Effector memory CD4-positive, alpha-beta T cell (primary cell): Measurements from ENCODE around the gene CLEC16A.

ENCODE experiments used
- DNase-seq, 3 donors: peaks; one replicate each; pipeline ENCODE4 v3.0.0-alpha.2; 2020
- H3K27ac ChIP-seq: 2 replicates; pipeline ENCODE4 v1.7.0; 2013; ENCODE audit warnings: mild to moderate bottlenecking, low read length, moderate library complexity; ENCODE audit not compliant: insufficient read depth, poor library complexity, severe bottlenecking
- H3K27me3 ChIP-seq: replicated peaks from 2 replicates; pipeline ENCODE4 v1.7.0; 2013; ENCODE audit warnings: mild to moderate bottlenecking, low read length; ENCODE audit not compliant: insufficient read depth, control insufficient read depth, poor library complexity, severe bottlenecking
- H3K36me3 ChIP-seq: 2 replicates; pipeline ENCODE4 v1.7.0; 2013; ENCODE audit warnings: mild to moderate bottlenecking, low read length, moderate library complexity; ENCODE audit not compliant: control insufficient read depth, insufficient read depth
- H3K4me1 ChIP-seq: 2 replicates; pipeline ENCODE4 v1.7.0; 2013; ENCODE audit warnings: low read length, mild to moderate bottlenecking; ENCODE audit not compliant: control insufficient read depth, insufficient read depth, poor library complexity, severe bottlenecking
- H3K4me3 ChIP-seq: 2 replicates; pipeline ENCODE4 v1.7.0; 2013; ENCODE audit warnings: low read length, low read depth, mild to moderate bottlenecking; ENCODE audit not compliant: insufficient read depth, poor library complexity, severe bottlenecking
- H3K9me3 ChIP-seq: 2 replicates; pipeline ENCODE4 v1.7.0; 2013; ENCODE audit warnings: mild to moderate bottlenecking, low read length, moderate library complexity; ENCODE audit not compliant: control insufficient read depth

Gene CLEC16A

DNA sequence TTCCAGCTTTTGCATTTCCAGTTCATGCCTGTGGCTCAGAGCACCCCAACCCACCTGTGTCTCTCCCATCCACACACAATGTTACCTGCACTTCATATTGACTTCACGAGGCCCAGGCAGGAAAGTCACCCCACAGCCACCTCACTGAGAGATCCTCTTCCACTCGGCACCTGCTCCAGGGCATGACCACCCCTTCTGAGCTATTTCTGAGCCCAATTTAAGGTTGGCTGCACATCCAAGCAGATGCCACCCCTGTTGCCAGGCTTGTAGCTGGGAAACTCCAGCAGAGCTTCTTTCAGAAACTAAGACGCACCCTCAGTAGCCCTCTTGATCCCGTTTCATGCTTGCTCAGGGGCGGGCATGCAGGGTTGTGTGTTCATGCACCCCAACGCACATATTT, 223.2 kb downstream of the CLEC16A start:
- H3K36me3 ChIP-seq = peaks cover 22% of the 10 kb centered on the region
- no peaks in the 10 kb centered on the region for H3K27me3 ChIP-seq
- no peak for DNase-seq
- H3K27ac ChIP-seq = no peak overlapping the region
- H3K4me1 ChIP-seq = no peaks in the 10 kb centered on the region
- no peak overlapping the region for H3K4me3 ChIP-seq
- H3K9me3 ChIP-seq = no peaks in the 10 kb centered on the region

GRCh38 chr16:11168386-11169051, 224.2 kb downstream of the CLEC16A start:
- H3K36me3 ChIP-seq = peaks cover 22% of the 10 kb centered on the region

GRCh38 chr16:11169641-11170040, 225.3 kb downstream of the CLEC16A start:
- no peaks in the 10 kb centered on the region for H3K9me3 ChIP-seq
- peaks cover 22% of the 10 kb centered on the region for H3K36me3 ChIP-seq
- DNase-seq = no peak

More at GRCh38 chr16:11168386-11169051, 224.2 kb downstream of the CLEC16A start:
- no peaks in the 10 kb centered on the region for H3K9me3 ChIP-seq
- H3K27me3 ChIP-seq = no peaks in the 10 kb centered on the region
- H3K27ac ChIP-seq = no peak overlapping the region
- H3K4me1 ChIP-seq = no peaks in the 10 kb centered on the region
- no peak for DNase-seq
- no peak overlapping the region for H3K4me3 ChIP-seq

GRCh38 chr16:11170201-11170600, 225.8 kb downstream of the CLEC16A start:
- Histone ChIP-seq H3K36me3 (peaks cover 22% of the 10 kb centered on the region), H3K27me3 (no peaks in the 10 kb centered on the region)

More at GRCh38 chr16:11169641-11170040, 225.3 kb downstream of the CLEC16A start:
- Histone ChIP-seq H3K27me3 (no peaks in the 10 kb centered on the region), H3K4me3 (no peak overlapping the region), H3K27ac (no peak overlapping the region), H3K4me1 (no peaks in the 10 kb centered on the region)

DNA sequence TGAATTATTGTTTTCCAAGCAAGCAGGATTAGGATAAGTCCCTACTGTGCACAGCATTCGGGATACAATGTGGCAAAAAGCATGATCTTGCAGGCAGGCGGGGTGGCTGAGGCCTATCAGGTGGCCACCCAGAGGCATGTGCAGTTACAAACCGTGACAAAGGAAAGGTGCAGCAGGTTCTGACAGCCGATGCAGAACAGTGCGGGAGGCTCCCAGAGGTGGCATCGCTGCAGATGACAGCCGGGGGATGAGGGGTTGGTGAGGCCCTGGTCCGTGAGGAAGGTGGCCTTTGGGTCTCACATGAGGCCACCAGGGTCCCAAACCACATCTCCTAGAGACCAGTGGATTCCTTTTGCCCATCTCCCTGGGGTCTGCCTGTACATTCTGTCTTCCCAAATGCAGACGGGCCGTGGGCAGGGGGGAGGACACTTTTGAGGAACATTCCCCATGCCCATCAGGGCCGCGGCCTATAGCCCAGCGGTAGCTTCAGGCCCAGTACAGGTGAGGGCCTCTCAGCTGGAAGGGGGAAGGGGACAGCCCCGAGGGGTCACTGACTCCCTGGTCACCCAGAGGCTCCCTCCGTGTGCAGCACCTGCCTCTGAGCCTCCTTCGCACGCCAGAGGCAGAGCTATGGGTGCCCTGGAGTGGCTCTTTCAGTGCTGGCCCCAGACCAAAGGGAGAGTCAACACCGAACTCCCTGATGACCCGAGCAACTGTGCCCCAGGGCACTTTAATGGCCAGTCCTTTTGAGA, 226.5 kb downstream of the CLEC16A start:
- Histone ChIP-seq H3K4me3 (no peak overlapping the region), H3K4me1 (no peaks in the 10 kb centered on the region), H3K27me3 (no peaks in the 10 kb centered on the region), H3K9me3 (no peaks in the 10 kb centered on the region), H3K36me3 (peaks cover 22% of the 10 kb centered on the region), H3K27ac (no peak overlapping the region)
- no peak for DNase-seq

More at GRCh38 chr16:11170201-11170600, 225.8 kb downstream of the CLEC16A start:
- DNase-seq = no peak
- Histone ChIP-seq H3K4me3 (no peak overlapping the region), H3K27ac (no peak overlapping the region), H3K4me1 (no peaks in the 10 kb centered on the region), H3K9me3 (no peaks in the 10 kb centered on the region)

- Histone ChIP-seq H3K36me3 (peaks cover 19% of the 10 kb centered on the region), H3K27me3 (no peaks in the 10 kb centered on the region), H3K9me3 (no peaks in the 10 kb centered on the region), H3K4me1 (no peaks in the 10 kb centered on the region), H3K4me3 (no peak overlapping the region), H3K27ac (no peak overlapping the region)
- DNase-seq = no peak
Observed at GRCh38 chr16:11171448-11171709, 227.0 kb downstream of the CLEC16A start.

DNA sequence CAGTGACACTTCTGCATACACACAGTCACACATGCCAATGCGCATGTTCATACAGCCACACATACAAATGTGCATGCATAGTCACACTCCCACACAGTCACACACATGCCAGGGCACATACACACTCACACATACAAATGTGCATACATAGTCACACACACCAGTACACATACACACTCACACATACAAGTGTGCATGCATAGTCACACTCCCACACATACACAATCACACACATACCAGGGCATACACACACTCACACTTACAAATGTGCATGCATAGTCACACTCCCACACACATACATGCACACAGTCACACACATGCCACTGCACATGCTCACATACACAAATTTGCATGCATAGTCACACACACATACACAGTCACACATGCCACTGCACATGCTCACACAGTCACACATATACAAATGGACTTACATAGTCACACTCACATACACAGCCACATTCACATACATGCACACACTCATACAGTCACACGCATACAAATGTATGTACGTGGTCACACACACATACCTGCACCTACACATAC, 227.5 kb downstream of the CLEC16A start:
- Histone ChIP-seq H3K4me3 (no peak overlapping the region), H3K27me3 (no peaks in the 10 kb centered on the region), H3K27ac (no peak overlapping the region), H3K36me3 (peaks cover 15% of the 10 kb centered on the region), H3K4me1 (no peaks in the 10 kb centered on the region), H3K9me3 (no peaks in the 10 kb centered on the region)
- DNase-seq = no peak

- H3K9me3 ChIP-seq = no peaks in the 10 kb centered on the region
- no peak for DNase-seq
- H3K27me3 ChIP-seq = no peaks in the 10 kb centered on the region
- H3K4me1 ChIP-seq = no peaks in the 10 kb centered on the region
- peaks cover 4% of the 10 kb centered on the region for H3K36me3 ChIP-seq
- H3K4me3 ChIP-seq = no peak overlapping the region
- no peak overlapping the region for H3K27ac ChIP-seq
Observed at GRCh38 chr16:11173426-11173825, 229.1 kb downstream of the CLEC16A start.

DNA sequence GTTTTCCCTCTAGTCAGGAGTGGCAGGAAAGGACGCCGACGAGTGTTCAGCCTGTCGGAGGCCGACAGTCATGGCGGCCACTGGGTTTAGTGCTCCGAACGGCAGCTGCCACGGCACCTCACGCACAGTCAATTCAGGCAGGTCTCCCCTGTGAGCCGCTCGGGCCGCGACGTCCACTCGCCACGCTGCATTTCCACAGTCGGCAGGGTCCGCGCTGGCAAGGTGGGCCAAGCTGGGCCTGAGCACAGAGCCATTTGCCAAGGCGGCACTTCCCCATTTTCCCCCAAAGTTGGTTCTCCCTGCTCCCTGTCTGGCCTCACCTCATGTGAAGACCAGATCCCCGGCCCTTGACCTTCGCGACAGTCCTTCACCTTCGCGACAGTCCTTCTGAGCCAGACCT, 229.8 kb downstream of the CLEC16A start:
- H3K27ac ChIP-seq = no peak overlapping the region
- DNase-seq = no peak
- no peaks in the 10 kb centered on the region for H3K27me3 ChIP-seq
- H3K4me1 ChIP-seq = no peaks in the 10 kb centered on the region
- no peak overlapping the region for H3K4me3 ChIP-seq
- no peaks in the 10 kb centered on the region for H3K9me3 ChIP-seq
- H3K36me3 ChIP-seq = peaks cover 11% of the 10 kb centered on the region

DNA sequence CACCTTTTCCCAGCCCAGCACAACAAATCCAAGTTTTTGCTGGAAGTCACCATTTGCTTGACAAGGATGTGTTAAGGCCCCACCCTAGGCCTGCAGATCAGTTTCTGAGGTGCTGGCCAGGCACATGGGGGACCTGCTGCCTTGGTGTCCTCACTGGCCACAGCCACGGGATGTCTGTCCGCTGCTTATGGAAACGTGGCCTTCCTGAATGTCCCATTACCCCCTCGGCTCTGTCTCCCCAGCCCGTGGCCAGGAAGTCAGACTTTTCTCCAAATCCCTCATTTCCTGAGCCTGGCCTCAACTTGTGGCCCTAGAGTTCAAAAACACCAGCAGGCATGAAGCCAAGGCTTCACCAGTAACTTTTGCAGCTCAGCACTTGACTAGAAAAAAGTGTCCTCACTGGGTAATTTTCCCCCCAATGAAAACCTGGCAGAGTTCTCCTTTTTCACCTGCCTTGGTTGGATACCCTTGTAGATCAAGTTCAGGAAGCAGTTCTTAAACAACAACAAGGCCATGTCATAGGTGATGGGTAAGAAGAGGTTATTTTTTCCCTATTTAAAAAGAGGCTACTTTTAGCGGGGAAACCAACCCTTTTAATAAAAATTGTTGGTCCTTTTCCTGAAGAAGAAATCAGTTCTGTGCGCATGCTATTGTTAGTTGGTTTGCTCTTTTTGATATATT, 230.9 kb downstream of the CLEC16A start:
- Histone ChIP-seq H3K4me3 (no peak overlapping the region), H3K27me3 (no peaks in the 10 kb centered on the region), H3K36me3 (peaks cover 14% of the 10 kb centered on the region), H3K4me1 (no peaks in the 10 kb centered on the region), H3K27ac (no peak overlapping the region), H3K9me3 (no peaks in the 10 kb centered on the region)
- no peak for DNase-seq
